Choroid plexus epithelial cell (primary cell): Measurements from ENCODE around the gene RBPMS2.
A peak's percentile ranks its signal among the peaks of the same experiment; 100 is the strongest.

Source experiments
- DNase-seq: peaks from one replicate; pipeline ENCODE4 v3.0.0-alpha.2; 2010; ENCODE audit warnings: low read depth
- H3K4me3 ChIP-seq: 2 replicates; pipeline ENCODE4 v1.5.1; 2011; ENCODE audit warnings: low read depth, mild to moderate bottlenecking, control low read depth, low read length, moderate library complexity
- TF ChIP-seq, protein P1 (sequence below): conservative IDR thresholded peaks from 2 replicates; pipeline ENCODE4 v1.5.1; 2011; ENCODE audit warnings: low read depth, mild to moderate bottlenecking, control low read depth, inconsistent platforms, low read length, moderate library complexity

The RBPMS2 gene

DNA sequence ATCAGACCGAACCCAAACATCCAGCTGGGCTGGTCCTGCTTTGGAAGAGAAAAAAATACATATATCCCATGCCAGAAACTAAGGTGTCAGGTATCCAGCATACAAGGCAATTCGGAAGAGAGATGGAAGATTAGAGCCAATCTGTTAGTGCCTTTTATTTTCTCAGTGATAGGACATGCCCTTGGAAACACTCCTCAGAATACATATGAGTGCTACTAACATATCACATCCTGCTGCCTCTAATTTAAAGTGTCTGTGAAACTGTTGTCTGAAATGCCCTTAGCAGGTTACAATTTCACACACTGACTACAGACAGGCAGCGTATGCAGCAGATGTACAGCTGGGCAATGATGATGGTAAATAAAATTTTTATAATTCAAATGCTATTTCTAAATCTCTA is 78.9 kb downstream of the RBPMS2 start:
- no peak for DNase-seq
- TF ChIP-seq, protein P1, sequence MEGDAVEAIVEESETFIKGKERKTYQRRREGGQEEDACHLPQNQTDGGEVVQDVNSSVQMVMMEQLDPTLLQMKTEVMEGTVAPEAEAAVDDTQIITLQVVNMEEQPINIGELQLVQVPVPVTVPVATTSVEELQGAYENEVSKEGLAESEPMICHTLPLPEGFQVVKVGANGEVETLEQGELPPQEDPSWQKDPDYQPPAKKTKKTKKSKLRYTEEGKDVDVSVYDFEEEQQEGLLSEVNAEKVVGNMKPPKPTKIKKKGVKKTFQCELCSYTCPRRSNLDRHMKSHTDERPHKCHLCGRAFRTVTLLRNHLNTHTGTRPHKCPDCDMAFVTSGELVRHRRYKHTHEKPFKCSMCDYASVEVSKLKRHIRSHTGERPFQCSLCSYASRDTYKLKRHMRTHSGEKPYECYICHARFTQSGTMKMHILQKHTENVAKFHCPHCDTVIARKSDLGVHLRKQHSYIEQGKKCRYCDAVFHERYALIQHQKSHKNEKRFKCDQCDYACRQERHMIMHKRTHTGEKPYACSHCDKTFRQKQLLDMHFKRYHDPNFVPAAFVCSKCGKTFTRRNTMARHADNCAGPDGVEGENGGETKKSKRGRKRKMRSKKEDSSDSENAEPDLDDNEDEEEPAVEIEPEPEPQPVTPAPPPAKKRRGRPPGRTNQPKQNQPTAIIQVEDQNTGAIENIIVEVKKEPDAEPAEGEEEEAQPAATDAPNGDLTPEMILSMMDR = no peak
- no peak overlapping the region for H3K4me3 ChIP-seq

DNA sequence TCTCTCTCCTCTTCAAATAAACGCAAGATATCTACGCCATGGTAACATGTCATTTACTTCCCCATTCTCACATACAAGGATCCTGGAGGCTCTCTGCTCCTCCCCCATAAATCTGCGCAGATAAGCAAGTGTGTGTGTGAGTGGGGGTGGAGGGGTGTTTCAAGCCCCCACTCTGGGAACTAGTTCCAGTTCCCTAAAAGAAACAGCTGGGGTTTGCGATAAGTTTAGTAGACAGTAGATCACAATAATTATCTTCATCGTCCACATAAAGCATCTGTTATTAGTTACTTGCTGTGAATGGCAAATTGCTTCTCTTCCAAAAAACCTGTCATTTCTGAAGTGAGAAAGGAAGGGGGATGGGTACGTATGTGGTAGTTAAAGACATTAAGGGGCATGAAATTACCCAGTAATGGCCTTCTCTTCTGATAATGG is 79.8 kb downstream of the RBPMS2 start:
- TF ChIP-seq, protein P1 = no peak
- no peak for DNase-seq
- no peak overlapping the region for H3K4me3 ChIP-seq

DNA sequence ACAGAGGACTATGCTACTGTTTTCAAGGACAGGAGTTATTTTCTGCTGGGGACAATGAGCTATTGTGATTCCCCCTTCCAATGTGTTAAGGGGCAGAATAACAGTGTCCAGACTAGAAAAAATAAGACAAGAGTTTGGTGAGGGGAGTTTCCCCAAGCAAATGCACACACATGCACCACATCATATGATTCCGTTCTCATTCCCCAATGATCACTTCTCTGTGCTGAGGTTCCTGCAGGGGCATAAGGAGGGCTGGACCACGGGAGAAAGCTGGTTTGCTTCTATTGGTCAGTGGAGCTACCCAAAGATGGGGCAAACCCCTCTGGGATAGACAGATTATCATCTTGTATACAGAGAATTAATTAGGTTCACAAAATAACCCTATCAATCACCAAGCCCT is 80.6 kb downstream of the RBPMS2 start:
- TF ChIP-seq, protein P1 = no peak
- DNase-seq = no peak
- H3K4me3 ChIP-seq = no peak overlapping the region

DNA sequence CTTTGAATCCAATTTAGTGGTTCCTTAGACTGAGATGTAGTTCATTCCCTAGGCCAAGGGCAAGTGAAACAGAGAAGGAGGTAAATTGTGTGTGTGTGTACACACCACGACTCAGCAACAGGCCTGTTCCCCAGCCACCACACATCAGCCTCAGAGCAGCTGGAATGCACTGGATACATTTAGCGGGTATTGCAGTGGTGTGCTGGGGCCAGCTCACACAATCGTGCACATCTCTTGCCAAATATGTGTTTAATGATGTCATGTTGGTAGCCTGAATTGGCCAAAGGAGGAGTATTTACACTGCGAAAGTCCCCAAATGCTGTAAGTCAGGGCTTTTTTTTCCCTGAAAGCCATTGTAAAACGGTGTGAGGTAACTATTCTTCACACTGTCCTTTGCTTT is 82.3 kb downstream of the RBPMS2 start:
- TF ChIP-seq, protein P1 = no peak
- DNase-seq = peak; percentile 95
- no peak overlapping the region for H3K4me3 ChIP-seq

DNA sequence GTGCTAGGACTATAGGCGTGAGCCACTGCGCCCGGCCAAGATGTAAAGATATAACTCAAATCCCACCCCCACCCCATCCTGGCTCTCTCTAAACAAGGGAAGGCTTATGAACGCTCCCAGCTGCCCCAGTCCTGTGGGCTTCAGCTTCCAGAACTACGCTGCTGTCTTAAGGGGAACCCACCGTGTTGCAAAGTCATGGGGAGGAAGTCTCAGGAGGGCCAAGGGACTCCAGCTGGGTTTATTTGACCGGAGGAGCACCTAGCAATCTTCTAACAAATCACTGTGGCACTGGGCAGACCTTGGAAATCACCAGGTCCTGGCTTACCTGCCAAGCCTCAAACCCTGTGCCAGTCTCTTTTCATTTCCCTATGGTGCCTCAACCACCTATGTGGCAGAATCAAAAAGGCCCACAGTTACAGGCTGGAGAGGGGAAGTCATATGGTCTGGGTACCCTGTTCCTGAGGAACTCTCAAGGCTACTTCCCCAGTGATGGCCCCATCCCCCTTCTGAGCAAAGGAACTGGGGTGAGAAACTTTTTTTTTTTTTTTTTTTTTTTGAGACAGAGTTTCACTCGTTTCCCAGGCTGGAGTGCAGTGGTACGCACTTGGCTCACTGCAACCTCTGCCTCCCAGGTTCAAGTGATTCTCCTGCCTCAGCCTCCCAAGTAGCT is 83.4 kb downstream of the RBPMS2 start:
- TF ChIP-seq, protein P1 = no peak
- DNase-seq = no peak
- no peak overlapping the region for H3K4me3 ChIP-seq

DNA sequence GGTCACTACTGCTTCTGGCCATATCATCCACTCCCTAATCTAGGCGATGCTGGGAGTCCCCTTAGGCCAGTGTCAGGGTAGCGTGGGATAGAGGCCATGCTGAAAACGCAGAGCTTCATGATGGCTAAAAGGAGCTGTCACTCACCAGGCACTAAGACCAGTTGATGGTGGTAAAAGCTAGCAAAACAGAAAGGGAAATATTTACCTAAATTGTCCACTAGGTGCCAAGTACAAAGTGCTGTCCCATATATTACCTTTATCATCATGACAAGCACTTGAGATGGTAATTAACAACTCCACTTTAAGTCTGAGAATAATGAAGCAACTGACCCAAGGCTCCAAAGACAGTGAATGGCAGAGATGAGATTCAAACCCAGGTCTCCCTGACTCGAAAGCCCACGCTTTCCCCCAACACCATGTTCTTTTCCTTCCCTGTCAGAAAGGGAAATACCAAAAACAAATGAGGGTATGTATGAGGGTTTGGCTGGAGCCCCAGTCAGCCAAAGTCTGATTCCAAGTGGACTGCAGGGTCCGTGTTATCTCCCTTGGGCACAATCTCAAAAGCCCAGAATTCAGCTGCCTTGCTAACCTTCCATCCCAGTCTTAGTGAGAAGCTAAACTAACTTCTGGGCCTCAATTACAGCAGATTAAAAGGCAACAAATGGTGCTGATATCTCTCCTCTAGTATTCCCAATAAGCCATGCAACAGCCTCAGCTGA is 84.7 kb downstream of the RBPMS2 start:
- TF ChIP-seq, protein P1 = peak; percentile 12
- no peak for DNase-seq

DNA sequence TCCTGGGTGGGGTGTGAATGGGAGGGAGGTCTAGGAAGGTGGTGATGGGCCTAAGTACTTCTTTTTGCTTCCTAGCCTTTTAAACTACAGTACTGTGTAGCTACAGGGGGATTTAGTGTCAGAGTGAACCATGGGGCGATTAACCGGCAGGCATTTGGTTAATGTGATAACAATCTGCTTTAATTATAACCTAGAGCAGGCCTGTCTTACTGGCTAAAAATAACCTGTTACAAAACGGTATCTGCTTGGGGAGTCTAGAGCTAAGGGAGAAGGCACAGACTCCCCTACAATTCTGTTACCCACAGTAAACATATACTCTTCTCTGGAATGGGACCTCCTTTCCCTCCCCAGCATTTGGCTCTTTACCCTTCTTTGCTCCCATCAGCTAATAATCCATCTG is 85.4 kb downstream of the RBPMS2 start:
- H3K4me3 ChIP-seq = no peak overlapping the region
- no peak for DNase-seq
- TF ChIP-seq, protein P1 = no peak

More for the DNA sequence above, 84.7 kb downstream of the RBPMS2 start:
- no peak overlapping the region for H3K4me3 ChIP-seq
